IPS DF 6.9 (cell line): ENCODE data around the gene TEKT5.
"Not testable (repeated sequence)": the region's sequence is repeated elsewhere in the genome, so short reads cannot be mapped to it uniquely, and the experiment has no call there.

Experiments
- DNase-seq: peaks from one replicate; pipeline ENCODE4 v3.0.0-alpha.2; 2013; ENCODE audit warnings: low read depth, low spot score
- H3K27ac ChIP-seq: one replicate; pipeline ENCODE4 v1.5.1; 2013; ENCODE audit warnings: low read length, control low read depth
- H3K27me3 ChIP-seq: 2 replicates; pipeline ENCODE4 v1.6.1; 2013; ENCODE audit warnings: mild to moderate bottlenecking, low read length; ENCODE audit not compliant: control insufficient read depth, insufficient read depth
- H3K36me3 ChIP-seq: 2 replicates; pipeline ENCODE4 v1.6.1; 2013; ENCODE audit warnings: low read length; ENCODE audit not compliant: control insufficient read depth, insufficient read depth
- H3K4me1 ChIP-seq: 2 replicates; pipeline ENCODE4 v1.6.1; 2013; ENCODE audit warnings: low read length; ENCODE audit not compliant: control insufficient read depth, insufficient read depth
- H3K4me3 ChIP-seq: 2 replicates; pipeline ENCODE4 v1.5.1; 2013; ENCODE audit warnings: mild to moderate bottlenecking, low read length
- H3K9me3 ChIP-seq: 2 replicates; pipeline ENCODE4 v1.6.1; 2013; ENCODE audit warnings: low read length, inconsistent platforms; ENCODE audit not compliant: control insufficient read depth, insufficient read depth
- WGBS: extraction: QIAGEN DNeasy Blood & Tissue Kit; methylation state at CpG from one replicate; pipeline ENCODE4 v1.1.7; 2013; ENCODE audit warnings: mixed read lengths, missing lambda C conversion rate; ENCODE audit not compliant: insufficient read length, insufficient coverage; 5-methylcytosine and 5-hydroxymethylcytosine counted together

Gene TEKT5

GRCh38 chr16:10684511-10685151 lies 10.1 kb downstream of the TEKT5 start:
- no peaks in the 10 kb centered on the region for H3K4me1 ChIP-seq
- no CpG with 5 or more reads among the region's 14 CpGs for WGBS
- no peak overlapping the region for H3K4me3 ChIP-seq
- no peaks in the 10 kb centered on the region for H3K9me3 ChIP-seq
- no peak for DNase-seq
- no peaks in the 10 kb centered on the region for H3K27me3 ChIP-seq
- no peaks in the 10 kb centered on the region for H3K36me3 ChIP-seq
- no peak overlapping the region for H3K27ac ChIP-seq

GRCh38 chr16:10683170-10683569 lies 11.6 kb downstream of the TEKT5 start:
- no peak for DNase-seq
- WGBS, result 95% methylated on average over 2 of the region's 8 CpGs
- Histone ChIP-seq H3K27me3 (no peaks in the 10 kb centered on the region), H3K36me3 (no peaks in the 10 kb centered on the region), H3K4me3 (no peak overlapping the region), H3K4me1 (no peaks in the 10 kb centered on the region), H3K9me3 (no peaks in the 10 kb centered on the region), H3K27ac (no peak overlapping the region)

- WGBS, result no CpG with 5 or more reads among the region's 7 CpGs
- H3K9me3 ChIP-seq, result no peaks in the 10 kb centered on the region
- no peaks in the 10 kb centered on the region for H3K4me1 ChIP-seq
- no peak overlapping the region for H3K4me3 ChIP-seq
- no peak for DNase-seq
- no peaks in the 10 kb centered on the region for H3K36me3 ChIP-seq
- no peak overlapping the region for H3K27ac ChIP-seq
- H3K27me3 ChIP-seq, result no peaks in the 10 kb centered on the region
These were observed 12.1 kb downstream of the TEKT5 start for GRCh38 chr16:10682604-10683003.

GRCh38 chr16:10681310-10682308 lies 13.1 kb downstream of the TEKT5 start:
- H3K27me3 ChIP-seq, result no peaks in the 10 kb centered on the region
- WGBS, result no CpG with 5 or more reads among the region's 29 CpGs
- no peak overlapping the region for H3K27ac ChIP-seq
- DNase-seq, result no peak
- H3K4me1 ChIP-seq, result no peaks in the 10 kb centered on the region
- no peak overlapping the region for H3K4me3 ChIP-seq
- no peaks in the 10 kb centered on the region for H3K36me3 ChIP-seq
- H3K9me3 ChIP-seq, result no peaks in the 10 kb centered on the region

- Histone ChIP-seq H3K4me3 (no peak overlapping the region), H3K9me3 (no peaks in the 10 kb centered on the region)
These were observed 14.8 kb downstream of the TEKT5 start for GRCh38 chr16:10679921-10680320.

GRCh38 chr16:10679441-10679840 lies 15.3 kb downstream of the TEKT5 start:
- not testable (repeated sequence) for H3K27me3 ChIP-seq, H3K9me3 ChIP-seq
- no CpG with 5 or more reads among the region's 7 CpGs for WGBS

More at GRCh38 chr16:10679921-10680320, 14.8 kb downstream of the TEKT5 start:
- Histone ChIP-seq H3K27ac (no peak overlapping the region), H3K4me1 (no peaks in the 10 kb centered on the region), H3K27me3 (no peaks in the 10 kb centered on the region), H3K36me3 (no peaks in the 10 kb centered on the region)
- no peak for DNase-seq

GRCh38 chr16:10678655-10679054 lies 16.1 kb downstream of the TEKT5 start:
- H3K4me1 ChIP-seq, result no peaks in the 10 kb centered on the region
- H3K27ac ChIP-seq, result no peak overlapping the region
- no peaks in the 10 kb centered on the region for H3K36me3 ChIP-seq
- no CpG with 5 or more reads among the region's 2 CpGs for WGBS
- no peak overlapping the region for H3K4me3 ChIP-seq
- no peaks in the 10 kb centered on the region for H3K27me3 ChIP-seq
- DNase-seq, result no peak
- no peaks in the 10 kb centered on the region for H3K9me3 ChIP-seq

More at GRCh38 chr16:10679441-10679840, 15.3 kb downstream of the TEKT5 start:
- DNase-seq, H3K4me3 ChIP-seq, H3K27ac ChIP-seq, H3K4me1 ChIP-seq, H3K36me3 ChIP-seq: not testable (repeated sequence)

GRCh38 chr16:10676284-10676683 lies 18.4 kb downstream of the TEKT5 start:
- Histone ChIP-seq H3K4me1 (no peaks in the 10 kb centered on the region), H3K27me3 (no peaks in the 10 kb centered on the region), H3K27ac (no peak overlapping the region), H3K36me3 (no peaks in the 10 kb centered on the region), H3K9me3 (no peaks in the 10 kb centered on the region), H3K4me3 (no peak overlapping the region)
- WGBS, result no CpG with 5 or more reads among the region's 6 CpGs
- DNase-seq, result no peak

- H3K27ac ChIP-seq, result no peak overlapping the region
- no peaks in the 10 kb centered on the region for H3K27me3 ChIP-seq
- no peak for DNase-seq
- H3K4me3 ChIP-seq, result no peak overlapping the region
- no peaks in the 10 kb centered on the region for H3K36me3 ChIP-seq
- H3K9me3 ChIP-seq, result no peaks in the 10 kb centered on the region
- whole genome bisulfite sequencing, result no CpG with 5 or more reads among the region's 13 CpGs
- H3K4me1 ChIP-seq, result no peaks in the 10 kb centered on the region
These were observed 18.9 kb downstream of the TEKT5 start for GRCh38 chr16:10675861-10676260.

GRCh38 chr16:10675216-10675615 lies 19.5 kb downstream of the TEKT5 start:
- H3K36me3 ChIP-seq, result no peaks in the 10 kb centered on the region
- no peaks in the 10 kb centered on the region for H3K27me3 ChIP-seq
- no CpG with 5 or more reads among the region's 11 CpGs for WGBS
- no peak overlapping the region for H3K4me3 ChIP-seq
- no peak for DNase-seq
- no peaks in the 10 kb centered on the region for H3K4me1 ChIP-seq
- H3K9me3 ChIP-seq, result no peaks in the 10 kb centered on the region
- H3K27ac ChIP-seq, result no peak overlapping the region
